DOHH2 (cell line): Measurements from ENCODE around the gene MORC2.

Experiments
- CTCF ChIP-seq: fragments of 200-600 bp; sonication (generic); IDR thresholded peaks from one replicate; pipeline ENCODE4 v1.5.1; 2014; ENCODE audit warnings: antibody characterized with exemption, mild to moderate bottlenecking, low read depth, low read length; ENCODE audit not compliant: poor library complexity, severe bottlenecking
- EZH2phosphoT487 ChIP-seq: fragments of 200-600 bp; sonication (generic); IDR thresholded peaks from 2 replicates; pipeline ENCODE4 v1.6.1; 2017; ENCODE audit warnings: borderline replicate concordance, mild to moderate bottlenecking, antibody characterized with exemption, low read length, moderate library complexity, mixed read lengths

GRCh38 chr22:30943368-30943767 is 25.2 kb downstream of the MORC2 start:
- TF ChIP-seq CTCF (no peak), EZH2phosphoT487 (no peak)
